T1000 (cell line): ENCODE results near the gene PRLR.

Experiments used
- DNase-seq: peaks from one replicate; lab custom pipeline; 2025; ENCODE audit warnings: mixed read lengths; lab: John Stamatoyannopoulos, UW

Gene PRLR

DNA sequence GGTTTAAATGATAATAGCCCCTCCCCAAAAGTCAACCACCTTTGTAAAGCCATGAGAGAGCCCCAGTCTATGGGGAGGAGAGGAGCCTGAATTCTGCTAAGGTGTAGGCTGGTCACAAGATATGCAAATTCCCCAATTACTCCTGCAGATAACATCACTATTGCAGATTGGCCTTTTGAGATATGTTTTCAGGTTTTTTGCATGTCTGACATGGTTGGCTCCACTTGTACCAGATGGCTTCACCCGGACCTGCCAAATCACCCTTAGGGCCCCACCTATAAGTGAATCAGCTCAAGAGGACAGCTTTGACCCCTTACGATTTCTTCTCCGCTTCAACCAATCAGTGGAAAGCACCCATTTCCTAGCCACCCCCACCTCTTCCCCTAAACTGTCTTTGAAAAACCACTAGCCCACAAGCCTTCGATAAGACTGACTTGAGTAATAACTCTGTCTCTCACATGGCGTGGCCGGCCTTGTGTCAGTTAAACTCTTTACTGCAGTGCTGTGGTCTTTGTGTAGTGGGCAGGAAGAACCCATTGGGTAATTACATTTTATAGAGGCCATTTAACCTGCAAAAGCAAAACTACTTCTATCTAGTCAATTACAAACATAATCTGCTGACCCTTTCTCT lies 69.7 kb downstream of the PRLR start:
- no peak for DNase-seq

DNA sequence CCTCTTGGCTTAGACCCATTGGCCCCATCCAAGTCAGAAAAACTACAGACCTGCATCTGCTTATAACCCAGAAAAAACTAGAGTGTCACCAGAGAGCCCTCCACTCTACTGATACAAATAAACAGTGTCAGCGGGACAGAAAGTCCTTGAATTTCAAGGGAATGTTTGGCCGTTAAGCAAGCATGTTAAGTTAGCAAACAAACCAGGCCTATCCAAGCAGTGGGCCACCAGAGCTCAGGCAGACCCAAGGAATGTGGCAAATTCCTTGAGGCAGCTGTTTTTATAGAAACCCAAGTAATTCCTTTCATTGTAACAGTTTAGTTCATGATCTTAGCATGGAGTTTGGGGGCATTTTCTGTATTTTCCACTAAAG lies 70.9 kb downstream of the PRLR start:
- no peak for DNase-seq

DNA sequence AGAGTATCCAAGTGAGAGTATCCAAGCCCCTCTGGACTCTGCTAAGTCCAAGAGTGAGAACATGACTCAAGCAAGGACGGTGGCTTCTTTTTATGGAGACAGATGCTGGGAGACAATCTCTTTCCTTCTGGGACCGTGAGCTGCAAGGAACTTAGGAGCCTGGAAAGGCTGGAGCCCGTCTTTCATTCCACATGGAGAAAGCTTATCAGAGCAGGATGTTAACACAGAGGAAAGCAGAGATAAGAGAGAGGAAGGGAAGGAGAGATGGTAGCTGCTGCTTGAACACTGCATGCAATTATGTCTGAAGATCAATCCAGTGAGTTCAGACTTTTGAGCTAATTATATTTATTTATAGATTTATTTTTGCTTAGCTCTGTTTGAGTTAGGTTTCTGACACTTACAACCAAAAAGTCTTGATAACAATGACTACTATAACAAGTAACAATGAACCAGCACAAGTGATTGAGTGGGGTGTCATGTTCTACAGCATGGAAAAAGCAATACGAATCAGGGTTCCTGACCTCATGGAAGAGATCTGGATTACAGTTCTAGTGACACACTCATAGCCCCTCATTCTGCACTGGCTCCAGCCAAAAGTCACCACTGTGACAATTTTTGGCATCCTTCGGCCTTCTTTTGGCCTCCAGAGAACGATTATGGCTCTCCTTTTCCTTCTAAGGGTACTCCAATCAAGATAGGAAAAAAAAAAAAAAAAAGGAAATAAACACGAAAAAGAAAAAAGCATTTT lies 71.5 kb downstream of the PRLR start:
- DNase-seq = no peak

DNA sequence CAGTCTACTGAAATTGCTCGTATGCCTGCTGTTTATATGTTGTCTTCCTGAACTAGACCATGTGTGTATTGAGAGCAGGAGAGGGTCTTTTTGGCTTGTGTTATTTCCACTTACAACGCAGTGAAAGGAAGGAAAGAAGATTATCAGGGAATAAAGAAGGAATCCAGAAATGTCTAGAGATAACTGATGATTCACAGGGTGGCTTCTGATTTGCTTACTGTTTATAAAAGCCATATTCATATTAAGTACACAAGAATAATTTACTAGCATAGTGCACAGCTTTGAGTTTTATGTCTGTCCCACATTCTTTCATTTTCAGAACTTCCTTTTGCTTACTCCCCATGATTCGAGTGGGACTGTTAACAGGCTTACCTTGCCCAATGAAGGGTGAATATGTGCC lies 72.1 kb downstream of the PRLR start:
- DNase-seq = no peak

DNA sequence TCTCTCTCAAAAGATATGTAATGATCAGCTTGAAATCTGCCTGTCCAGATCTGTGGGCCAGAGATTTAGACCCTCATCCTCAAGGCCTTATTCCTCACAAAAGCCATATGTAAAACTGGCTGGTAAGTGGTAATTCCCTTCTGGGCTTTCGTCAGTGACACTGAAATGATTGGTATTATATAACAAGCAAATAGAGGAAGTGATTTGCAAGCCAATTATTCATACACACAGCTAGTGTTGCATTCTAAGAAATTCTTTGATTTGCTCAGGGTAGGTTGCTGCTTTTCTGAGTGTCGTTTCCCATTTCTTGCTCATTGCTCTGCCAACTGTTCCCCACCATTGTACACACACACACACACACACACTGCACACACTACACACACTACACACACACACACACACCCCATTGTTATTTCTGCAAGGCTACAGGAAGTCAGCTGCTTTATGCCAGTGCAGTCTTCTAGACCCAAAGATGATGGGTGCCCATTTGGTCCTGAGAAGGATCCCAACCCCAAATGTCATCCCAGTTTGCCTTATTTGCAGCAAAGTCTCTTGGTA lies 76.8 kb downstream of the PRLR start:
- no peak for DNase-seq

DNA sequence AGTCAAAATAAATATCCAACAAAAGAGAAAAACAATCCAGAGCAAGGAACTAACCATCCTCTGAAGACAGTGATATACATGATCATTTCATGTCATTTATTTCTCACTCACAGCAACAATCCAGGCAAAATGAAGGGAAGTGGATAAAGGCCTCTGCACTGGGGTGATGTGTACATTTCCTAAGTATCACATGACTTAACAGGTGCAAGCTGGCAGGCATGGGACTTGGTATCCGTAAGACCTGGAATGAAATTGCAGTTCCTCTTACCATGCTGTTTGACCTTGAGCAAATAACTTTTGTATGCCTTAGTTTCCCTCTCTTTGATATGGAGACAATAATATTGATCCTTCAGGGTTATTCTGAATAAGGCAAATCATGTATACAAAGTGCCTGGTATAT lies 77.6 kb downstream of the PRLR start:
- DNase-seq = no peak

DNA sequence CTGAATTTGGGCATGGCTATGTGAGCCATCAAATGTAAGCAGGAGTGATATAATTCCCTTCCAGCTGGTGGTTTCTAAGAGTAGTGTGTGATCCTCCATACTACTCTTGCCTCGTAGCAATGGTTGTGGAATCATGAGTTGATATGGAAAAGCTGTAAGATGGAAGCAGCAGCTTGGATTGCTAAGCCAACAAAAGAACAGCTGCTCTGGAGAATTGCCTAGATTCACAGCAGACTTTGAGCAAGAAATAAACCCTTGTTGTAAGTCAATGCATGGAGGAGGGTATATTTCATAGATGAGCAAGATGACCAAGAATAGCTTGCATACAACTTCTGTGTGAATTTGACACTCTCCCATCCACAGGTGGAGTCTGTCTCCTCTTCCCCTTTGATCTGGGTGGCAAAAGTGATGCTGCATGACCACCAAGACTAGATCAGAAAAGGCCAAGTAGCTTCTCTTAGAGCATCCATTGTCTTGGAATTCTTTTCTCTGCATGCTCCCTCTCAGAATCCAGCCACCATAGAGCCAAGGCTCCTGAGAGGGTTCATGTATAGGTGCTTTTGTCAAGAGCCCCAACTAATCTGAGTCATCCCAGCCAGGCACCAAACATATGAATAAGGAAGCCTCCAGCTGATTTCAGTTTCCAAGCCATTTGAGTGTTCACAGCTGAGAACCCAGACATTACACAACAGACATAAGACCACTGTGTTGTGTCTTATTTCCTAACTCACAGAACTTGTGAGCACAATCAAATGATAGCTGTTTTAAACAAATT lies 79.0 kb downstream of the PRLR start:
- no peak for DNase-seq

DNA sequence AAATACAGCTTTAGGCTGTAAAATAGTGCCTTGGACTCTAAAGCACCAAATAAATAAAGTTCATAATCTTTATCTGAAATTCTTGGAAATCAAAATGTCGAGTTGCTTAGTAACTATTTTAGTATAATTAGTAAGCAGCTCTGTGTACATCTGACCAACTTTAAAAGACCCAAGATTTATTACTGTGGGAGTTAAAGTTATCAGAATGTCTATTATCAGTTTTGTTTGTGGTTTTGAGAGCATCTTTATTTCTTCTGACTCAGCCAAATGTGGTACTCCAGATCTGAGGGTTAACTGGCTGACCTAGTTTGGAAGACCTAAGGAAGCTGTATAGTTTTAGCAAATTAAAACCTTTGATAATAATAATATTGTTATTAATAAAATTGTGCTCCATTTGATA lies 81.2 kb downstream of the PRLR start:
- no peak for DNase-seq

DNA sequence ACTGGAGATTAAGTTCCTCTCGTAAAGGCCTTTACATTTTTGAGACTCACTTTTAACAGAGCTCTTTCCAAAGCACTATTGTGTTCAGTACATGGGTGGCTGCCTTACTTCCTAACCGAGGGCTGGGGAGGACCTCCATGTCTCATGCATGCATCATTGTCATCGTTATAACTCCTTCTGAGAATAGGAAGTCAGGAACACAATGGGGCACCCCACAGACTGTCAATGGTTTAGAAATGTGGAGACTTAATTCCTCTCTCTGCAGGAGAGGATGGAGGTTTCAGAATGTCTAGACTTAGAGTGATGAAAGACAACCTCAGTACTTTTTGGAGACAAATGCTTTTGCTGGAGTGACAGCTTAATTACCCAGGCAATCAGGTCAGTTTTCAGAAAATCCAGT lies 83.9 kb downstream of the PRLR start:
- no peak for DNase-seq

DNA sequence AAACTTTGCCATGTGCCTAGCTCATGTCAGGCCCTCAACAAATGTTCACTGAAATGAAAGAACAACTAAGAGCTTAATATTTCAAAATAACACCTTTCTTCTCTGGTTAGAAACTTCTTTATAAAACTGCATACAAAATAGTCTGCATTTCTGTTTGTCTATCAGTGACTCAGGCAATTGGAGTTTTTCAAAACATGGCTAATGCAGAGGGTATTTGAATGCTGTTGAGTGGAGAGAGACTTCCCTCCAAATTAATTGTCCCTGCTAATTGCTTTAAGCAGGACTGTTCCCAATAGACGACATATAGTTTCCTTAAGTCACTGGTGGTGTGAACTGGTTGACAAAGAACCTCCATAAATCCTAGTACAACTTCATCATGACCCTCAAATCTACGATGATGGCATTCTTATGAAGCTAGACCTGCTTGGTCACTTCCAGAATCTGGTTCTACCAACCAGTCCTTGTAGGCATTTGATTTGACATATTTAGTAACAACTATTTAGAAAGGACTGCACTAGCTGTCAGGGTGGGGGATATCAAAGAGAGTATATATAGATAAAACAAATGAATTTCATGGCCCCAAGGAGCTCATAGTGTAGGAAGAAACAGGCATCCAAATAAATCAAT lies 84.5 kb downstream of the PRLR start:
- DNase-seq = no peak

DNA sequence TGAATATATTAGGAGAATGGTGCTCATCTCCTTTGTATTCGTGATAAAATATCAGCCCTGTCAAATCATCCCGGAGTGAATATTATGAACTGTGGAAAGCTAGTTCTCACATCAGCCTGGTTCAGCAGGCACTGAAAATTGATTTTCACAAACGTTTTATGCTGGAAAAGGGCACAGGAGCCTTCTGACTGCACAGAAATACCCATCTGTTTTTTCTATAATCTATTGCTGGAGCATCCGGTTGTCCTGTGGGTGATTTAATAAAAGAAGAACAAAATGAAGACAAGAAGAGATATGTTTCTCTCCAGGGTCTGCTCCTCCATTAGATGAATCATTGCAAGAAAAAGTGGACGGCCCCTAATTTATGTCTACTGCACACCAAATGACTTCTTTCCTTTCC lies 85.3 kb downstream of the PRLR start:
- DNase-seq = no peak

DNA sequence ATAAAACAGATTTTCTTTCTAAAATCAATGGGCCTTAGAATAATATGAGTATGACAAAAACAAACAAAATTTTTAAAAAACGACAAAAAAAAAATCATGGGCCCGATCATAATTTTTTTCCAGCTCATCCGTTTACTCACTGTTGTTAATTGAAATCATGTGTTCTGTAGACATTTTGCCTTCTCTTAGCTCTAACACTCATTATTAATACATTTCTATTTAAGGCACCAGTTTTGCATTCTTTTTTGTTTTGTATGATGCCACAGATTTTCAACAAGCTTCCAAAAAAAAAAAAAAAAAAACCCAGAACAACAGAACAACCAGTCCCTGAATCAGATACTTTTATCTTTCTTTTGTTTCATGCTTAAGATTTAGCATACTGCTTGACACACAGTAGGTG lies 86.4 kb downstream of the PRLR start:
- DNase-seq = no peak

DNA sequence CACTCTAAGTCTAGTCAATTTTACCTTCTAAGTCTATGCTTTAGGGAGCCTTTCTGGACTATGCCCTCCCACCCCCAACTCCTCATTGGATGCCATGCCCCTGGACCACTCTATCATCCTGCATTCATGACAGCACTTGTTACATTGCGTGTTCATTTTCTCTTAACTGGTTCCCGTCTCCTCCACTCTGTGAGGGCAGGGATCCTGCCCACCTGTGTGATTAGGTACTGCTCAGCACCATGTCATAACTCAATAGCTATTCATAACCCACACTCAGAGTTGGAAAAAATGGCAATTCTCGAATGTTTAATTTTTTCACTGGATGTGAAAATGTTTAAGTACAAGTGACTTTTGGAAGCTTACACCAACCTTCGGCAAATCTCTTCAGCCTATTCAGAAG lies 88.5 kb downstream of the PRLR start:
- DNase-seq = no peak

DNA sequence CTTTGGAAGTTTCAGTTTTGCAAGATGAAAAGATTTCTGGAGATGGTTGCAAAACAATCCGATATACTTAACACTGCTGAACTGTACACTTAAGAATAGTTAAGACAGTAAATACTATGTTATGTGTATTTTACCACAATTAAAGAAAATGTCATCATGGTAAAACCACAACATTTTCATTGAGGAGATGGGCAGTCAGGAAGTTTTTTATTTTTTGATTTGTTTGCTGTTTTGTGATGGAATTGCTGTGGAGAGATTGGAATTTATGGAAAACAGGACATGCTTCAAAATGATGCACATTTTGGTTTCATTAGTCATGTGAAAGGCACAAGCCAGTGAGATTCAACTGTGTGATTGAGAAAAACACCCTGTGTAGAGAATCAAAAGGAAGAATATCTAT lies 92.1 kb downstream of the PRLR start:
- DNase-seq = no peak

DNA sequence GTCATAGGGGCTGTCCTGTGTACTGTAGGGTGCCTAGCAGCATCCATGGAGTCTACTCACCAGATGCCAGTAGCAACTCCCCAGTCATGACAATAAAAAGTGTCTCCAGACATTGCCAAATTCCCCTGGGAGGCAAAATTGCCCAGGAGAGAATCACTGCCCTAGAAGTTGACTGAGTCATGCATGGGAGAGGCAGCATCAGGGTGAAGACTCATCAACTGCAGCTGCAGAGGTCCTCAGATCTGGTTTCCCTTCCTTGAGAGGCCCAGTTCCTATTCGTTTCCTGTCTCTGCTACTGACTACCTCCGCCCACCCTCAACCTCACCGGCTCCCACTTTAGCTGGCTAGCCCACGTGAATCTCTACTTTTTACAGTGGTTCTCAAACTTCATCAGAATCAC lies 93.9 kb downstream of the PRLR start:
- DNase-seq = peak; percentile 89

DNA sequence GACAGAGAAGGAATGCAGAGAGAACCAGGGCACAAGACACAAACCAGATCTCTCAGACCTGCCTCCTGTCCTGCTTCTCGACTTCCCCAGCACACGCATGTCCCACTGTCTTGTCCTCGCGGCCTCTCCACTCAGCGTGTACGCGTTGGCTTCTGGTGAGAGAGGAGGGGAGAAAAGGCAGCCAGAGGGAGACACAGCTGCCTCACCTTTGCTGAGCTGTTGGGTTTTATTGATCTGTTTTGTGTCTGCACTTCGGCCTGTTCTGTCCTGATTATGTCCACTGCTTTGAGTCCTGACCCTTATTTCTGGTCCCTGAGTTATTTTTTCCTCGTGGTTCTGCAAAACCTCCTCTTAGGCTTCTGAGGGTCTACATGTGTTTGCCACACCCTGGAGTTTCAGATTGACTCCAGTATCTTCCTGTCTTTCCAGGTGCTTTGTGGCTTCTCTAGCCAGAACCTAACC lies 95.0 kb downstream of the PRLR start:
- no peak for DNase-seq

DNA sequence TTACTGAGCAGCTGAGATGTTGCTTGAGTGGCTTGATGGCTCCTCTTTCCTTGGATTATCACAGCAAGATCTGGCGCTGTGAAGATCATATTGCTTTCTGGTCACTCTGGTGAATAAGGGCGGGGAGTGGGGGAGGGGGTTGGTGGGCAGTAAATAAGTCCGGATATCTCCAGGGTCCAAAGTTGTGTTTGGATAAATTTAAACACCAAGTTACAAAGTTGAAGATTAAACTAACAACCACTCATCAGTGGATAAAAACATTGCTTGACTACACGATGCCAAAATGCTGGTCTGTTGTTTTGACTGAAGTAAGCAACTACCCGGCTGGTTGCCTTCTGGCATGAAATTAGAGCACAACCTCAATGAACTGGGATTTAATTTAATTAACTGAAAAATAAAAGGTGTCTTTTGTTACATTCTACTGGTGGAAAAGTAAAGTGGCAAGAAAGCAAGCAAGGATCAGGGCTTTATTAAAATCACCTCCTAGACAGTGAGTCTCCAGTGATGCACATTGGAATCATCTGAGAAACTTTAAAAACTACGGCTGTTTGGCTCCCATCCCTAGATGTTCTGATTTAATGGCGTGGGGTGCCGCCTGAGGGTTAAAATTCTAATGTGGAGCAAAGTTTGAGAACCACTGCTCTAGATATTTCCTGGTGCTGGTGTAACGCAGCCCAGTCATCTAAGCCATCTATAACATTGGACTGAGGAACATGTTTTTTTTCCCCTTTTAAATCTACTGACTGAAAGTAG lies 95.8 kb downstream of the PRLR start:
- DNase-seq = no peak

DNA sequence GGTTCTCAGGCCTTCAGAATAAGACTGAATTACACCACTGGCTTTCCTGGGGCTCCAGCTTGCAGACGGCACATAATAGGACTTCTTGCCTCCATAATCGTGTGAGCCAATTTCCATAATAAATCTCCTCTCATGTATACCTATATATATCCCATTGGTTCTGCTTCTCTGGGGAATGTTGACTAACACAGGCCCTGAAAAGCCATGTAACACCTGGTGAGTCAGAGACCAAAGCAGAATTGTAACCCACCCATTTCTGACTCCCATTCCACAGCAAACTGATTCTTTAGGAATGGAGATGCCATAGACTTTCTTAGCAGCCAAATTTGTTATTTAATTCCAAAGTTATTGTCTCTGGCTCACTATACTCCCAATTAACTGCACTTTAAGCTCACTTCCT lies 97.1 kb downstream of the PRLR start:
- no peak for DNase-seq

DNA sequence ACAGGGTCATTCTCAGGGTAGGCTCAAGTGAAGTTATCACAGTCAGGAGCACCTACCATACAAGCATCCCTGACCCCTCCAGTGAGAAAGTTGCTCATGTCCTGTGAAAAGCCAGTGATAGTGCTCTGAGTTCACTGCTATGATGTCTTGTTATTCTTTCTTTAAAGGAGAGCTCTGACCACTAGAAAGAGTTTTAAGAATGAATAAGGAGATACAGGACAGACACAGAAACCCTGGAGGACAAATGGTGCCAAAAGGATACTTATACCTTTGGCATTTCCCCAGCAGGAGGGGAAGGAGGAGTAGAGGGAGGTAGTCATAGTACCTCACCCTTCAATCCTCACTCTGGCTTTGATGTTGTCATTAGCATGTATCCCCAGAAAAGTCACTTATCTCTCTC lies 98.6 kb downstream of the PRLR start:
- DNase-seq = no peak

DNA sequence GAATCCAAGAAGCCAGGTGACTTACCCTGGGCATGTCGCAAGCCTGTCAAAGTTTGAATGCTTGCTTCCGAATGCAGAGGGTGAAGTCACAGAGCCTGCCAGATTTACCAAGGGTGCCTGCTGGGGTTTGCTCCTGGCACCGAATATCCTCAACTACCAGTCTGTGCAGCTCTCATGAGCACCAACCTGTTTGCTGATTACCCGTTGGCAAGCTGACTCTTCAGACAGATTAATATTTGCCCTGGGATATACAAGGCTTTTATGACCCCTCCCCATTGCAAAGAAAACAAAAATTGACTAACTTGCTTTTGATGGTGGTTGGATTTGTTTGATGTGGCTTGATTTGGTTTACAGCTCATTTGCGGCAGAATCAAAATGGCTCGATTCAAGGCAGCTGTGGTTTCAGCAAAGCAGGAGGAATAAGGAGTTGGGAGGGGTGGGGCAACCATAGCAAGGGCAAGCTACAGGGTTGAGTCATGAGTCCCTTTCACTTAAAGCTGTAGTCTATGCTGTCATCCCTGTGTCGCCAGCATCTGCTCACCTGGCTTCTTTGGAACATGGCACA lies 100.3 kb downstream of the PRLR start:
- DNase-seq = peak; percentile 59

DNA sequence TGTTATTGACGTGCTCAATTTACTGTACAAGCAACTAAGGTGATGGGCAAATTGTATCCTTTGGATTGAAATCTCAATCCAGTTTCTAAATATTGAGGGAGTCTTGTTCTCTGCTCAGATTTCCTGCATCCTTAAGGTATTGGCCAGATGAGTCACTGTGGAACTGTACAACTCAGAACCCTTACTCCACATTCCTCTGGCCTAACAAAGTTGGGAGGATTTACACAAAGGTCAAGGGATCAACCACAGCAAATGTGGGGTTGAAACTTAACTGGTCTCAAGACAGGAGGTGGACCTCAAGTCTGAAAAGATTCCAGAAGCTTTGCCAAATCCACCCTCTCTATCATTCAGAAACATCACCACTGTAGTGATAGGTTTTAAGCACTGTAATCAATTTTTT lies 101.0 kb downstream of the PRLR start:
- DNase-seq = peak; percentile 22
